Skin of body (tissue), 2 donors: Measurements from ENCODE around the gene SOCS1. TPM values are rescaled to one million over a fixed set of nuclear protein-coding genes. Genes with fewer than 3 reads are reported as not detected.
"Not testable (repeated sequence)": the region's sequence is repeated elsewhere in the genome, so short reads cannot be mapped to it uniquely, and the experiment has no call there.

Source experiments
- DNase-seq: peaks from one replicate; lab custom pipeline; 2025; lab: John Stamatoyannopoulos, UW
- total RNA-seq: library from RNA; depleted of rRNA; stranded (reverse); fragments of >200 nt; gene quantifications from one replicate; pipeline ENCODE4 v1.2.3, GENCODE V29; 2014

SOCS1 gene, protein sequence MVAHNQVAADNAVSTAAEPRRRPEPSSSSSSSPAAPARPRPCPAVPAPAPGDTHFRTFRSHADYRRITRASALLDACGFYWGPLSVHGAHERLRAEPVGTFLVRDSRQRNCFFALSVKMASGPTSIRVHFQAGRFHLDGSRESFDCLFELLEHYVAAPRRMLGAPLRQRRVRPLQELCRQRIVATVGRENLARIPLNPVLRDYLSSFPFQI
- total RNA-seq, result 7.2 TPM

- peak; percentile 74 for DNase-seq
Measured at GRCh38 chr16:11255737-11256660, at the start of gene SOCS1. Gene SOCS1 (minus strand): TSS chr16:11256204. CDS start chr16:11255478, 726 bp downstream.

GRCh38 chr16:11303405-11304138, 47.6 kb upstream of the SOCS1 start:
- DNase-seq, result no peak

- DNase-seq, result no peak
Measured at GRCh38 chr16:11302977-11303376, 47.0 kb upstream of the SOCS1 start.

DNA sequence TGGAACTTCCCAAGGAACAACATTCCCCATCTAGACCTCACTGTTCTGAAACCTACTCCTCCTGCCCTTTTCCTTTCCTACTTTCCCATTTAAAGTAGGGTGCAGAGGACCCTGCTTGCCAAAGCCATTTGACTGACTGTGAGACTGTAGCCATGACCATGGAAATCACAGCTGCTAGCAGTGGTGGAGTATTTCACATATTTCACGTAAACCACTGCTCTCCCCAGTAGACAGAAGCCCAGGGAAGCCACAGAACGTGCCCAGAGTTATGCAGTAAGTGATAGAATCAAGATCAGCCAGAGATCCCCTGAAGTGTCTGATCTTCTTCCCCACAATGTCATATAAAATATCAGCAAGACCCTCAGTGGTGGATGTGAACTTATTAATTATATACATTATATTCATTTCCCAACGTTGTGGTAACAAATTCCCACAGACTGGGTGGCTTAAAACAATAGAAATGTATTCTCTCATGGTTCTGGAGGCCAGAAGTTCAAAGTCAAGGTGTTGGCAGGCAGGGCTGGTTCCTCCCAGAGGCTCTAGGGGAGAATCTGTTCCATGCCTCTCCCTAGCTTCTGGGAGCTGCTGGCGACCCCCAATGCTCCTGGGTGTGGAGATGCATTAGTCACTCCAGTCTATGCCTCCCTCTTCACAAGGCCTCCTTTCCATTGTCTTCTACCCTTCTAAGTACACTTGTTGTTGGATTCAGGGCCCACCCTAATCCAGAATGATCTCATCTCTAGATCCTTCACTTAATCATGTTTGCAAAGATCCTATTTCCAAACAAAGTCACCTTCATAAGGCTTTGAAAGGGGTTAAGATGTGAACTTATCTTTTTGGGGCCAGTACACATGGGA, 45.9 kb upstream of the SOCS1 start:
- no peak for DNase-seq

- no peak for DNase-seq
Measured at GRCh38 chr16:11300560-11300892, 44.5 kb upstream of the SOCS1 start.

GRCh38 chr16:11299865-11300559, 44.0 kb upstream of the SOCS1 start:
- no peak for DNase-seq

GRCh38 chr16:11298950-11299547, 43.0 kb upstream of the SOCS1 start:
- DNase-seq, result not testable (repeated sequence)

GRCh38 chr16:11298143-11298900, 42.3 kb upstream of the SOCS1 start:
- no peak for DNase-seq

GRCh38 chr16:11297492-11298142, 41.6 kb upstream of the SOCS1 start:
- no peak for DNase-seq

GRCh38 chr16:11296706-11297491, 40.9 kb upstream of the SOCS1 start:
- DNase-seq, result no peak

DNA sequence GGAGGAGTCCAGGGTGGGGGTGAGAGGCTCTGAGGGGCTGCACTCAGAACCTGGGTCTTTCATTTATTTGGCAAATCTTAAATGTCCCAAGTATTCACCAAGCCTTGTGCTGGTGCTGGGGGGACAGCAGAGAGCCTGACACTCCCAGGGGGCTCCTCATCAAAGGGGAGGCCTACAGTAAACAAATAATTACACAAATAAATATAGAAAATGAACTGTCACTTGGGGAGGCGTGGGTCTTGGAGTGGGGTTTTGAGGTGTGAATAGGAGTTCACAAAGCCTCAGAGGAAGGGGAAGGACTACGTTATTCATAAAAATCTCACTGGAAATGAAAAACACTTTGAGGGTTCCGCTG, 40.3 kb upstream of the SOCS1 start:
- no peak for DNase-seq

DNA sequence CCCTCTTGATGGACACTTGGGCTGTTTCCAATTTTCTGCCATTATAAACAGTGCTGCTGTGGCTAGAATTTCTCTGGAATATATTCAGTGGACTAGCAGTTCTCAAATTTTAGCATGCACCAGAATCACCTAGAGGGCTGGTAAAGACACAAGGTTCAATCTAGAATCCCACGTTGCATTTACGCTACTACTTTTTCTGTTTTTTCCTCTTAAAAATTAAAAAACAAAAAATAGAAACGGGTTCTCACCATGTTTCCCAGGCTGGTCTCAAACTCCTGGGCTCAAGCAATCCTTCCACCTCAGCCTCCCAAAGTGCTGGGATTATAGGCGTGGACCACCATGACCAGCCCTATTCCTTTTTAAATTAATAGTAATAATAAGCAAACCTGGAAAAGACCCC, 39.7 kb upstream of the SOCS1 start:
- DNase-seq, result no peak

DNA sequence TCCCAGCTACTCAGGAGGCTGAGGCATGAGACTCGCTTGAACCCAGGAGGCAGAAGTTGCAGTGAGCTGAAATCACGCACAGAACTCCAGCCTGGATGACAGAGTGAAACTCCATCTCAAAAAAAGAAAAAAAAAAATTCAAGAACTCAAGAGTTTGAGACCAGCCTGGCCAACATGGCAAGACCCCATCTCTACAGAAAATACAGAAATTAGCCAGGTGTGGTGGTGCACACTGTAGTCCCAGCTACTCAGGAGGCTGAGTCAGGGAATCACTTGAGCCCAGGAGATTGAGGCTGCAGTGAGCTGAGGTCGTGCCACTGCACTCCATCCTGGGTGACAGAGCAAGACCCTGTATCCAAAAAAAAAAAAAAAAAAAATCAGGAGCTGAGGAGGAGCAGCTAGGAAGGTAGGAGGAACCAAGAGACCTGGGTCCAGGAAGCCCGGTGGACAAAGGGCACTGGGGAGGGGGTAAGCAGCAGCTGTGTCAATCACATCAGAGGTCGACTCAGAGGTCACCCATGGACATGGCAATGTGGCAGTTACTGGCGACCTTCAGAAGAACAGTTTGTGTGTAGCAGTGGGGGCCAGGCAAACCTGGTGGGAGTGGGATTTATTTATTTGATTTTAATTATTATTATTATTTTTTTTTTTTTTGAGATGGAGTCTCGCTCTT, 36.2 kb upstream of the SOCS1 start:
- DNase-seq, result no peak

- no peak for DNase-seq
Measured at GRCh38 chr16:11291091-11291703, 35.2 kb upstream of the SOCS1 start.

DNA sequence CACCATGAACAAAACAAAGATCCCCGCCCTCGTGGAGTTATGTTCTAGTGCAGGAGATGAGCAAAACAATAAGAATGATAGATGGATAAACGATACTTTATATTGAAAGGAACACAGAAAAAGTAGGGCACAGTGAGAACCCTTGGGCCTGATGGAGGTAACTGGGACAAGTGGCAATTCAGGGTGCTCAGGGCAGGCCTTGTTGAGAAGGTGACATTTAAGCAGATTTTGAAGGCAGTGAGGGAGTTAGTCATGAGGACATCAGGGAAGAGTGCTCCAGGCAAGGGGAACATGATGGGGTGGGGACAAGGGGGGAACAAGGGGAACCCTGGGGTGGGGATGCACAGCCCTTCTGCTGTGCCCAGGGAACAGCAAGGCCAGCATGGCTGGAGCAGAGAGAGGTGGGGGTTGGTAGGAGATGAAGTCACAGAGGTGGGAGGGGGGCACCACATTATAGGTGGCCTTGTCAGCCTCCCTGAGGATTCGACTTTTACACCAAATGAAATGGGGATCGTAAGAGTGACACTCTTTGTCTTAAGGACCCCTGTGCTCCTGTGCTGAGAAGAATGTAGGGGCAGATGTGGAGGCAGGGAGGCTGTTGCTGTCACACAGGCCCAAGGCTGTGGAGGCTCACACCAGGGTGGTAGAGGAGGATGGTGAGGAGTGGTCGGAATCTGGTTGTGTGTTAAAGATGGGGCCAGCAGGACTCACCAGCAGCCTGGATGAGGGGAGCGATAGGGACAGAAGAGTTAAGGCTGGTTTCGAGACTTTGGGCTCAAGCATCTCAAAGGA, 34.3 kb upstream of the SOCS1 start:
- DNase-seq, result no peak

DNA sequence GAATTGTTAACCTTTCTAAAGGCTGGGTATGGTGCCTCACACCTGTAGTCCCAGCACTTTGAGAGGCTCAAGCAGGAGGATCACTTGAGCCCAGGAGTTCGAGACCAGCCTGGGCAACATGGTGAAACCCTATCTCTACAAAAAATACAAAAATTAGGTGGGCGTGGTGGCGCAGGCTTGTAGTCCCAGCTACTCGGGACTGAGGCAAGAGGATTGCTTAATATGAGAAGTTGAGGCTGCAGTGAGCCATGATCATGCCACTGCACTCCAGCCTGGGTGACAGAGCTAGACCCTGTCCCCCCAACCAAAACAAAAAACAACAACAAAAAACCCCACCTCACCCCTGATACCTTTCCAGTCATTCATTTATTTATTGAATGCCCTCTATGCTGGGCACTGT, 33.7 kb upstream of the SOCS1 start:
- DNase-seq, result not testable (repeated sequence)
